Stimulated activated CD8-positive, alpha-beta memory T cell treated with anti-CD3 and anti-CD28 coated beads, Interleukin-15, amount 100 ng/mL, for 1 hour (primary cell): ENCODE data around the gene GPATCH4.
A peak's percentile ranks its signal among the peaks of the same experiment; 100 is the strongest.
"Not testable (repeated sequence)": the region's sequence is repeated elsewhere in the genome, so short reads cannot be mapped to it uniquely, and the experiment has no call there.

Source experiments
- DNase-seq: peaks from one replicate; pipeline ENCODE4 v3.0.0-alpha.2; 2020; ENCODE audit warnings: low read depth

Gene GPATCH4

DNA sequence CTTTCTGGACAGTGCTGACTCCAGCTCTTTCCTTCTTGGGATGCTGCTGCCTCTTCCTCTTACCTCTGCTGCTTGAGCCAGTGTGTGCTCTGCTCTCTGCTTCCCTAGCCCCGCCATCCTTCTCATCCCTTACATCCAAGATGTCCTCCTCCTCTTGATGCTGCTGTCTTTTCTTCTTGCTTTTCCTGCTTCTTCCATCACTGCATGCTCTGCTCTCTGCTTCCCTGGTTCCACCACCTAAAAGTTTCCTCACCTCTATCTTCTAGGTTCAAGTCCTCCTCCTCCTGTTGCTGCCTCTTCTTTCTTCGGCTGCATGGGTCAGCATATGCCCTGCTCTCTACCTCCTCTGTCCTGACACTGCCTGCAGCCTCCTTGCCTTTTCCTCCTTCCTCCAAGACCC is 6.3 kb downstream of the GPATCH4 start:
- no peak for DNase-seq

DNA sequence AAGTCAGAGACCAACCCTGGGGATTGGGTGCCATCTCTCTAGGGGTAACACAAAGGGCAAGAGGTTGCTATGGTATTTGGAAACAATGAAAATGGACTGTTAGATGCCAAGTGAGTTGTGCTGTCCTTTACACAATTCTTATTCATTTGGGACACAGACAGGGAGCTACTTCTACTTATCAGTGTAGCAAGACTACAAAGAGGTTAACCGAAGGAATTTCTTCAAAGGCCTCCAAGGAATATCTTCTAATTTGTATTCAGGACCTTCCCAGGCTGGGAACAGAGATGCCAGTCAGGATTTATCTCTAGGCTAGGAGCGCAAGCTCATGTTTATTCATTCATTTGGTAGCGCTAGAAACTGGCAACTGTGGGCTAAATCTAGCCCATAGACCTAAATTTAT is 7.1 kb downstream of the GPATCH4 start:
- DNase-seq = no peak

DNA sequence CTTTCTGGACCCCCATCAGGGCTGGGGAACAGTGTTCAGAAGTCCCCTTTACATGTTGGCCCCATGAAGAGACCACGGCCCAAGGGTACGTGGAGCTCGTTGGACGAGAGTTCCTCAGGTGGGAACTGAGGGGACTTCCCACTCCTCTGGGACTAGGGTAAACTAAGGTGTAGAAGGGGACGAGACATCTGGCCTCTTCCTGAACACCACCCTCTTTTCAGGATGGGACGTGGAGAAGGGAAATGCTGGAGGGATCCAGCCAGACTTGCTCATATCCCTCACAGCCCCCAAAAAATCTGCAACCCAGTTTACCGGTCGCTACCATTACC is 7.7 kb downstream of the GPATCH4 start:
- DNase-seq = no peak

DNA sequence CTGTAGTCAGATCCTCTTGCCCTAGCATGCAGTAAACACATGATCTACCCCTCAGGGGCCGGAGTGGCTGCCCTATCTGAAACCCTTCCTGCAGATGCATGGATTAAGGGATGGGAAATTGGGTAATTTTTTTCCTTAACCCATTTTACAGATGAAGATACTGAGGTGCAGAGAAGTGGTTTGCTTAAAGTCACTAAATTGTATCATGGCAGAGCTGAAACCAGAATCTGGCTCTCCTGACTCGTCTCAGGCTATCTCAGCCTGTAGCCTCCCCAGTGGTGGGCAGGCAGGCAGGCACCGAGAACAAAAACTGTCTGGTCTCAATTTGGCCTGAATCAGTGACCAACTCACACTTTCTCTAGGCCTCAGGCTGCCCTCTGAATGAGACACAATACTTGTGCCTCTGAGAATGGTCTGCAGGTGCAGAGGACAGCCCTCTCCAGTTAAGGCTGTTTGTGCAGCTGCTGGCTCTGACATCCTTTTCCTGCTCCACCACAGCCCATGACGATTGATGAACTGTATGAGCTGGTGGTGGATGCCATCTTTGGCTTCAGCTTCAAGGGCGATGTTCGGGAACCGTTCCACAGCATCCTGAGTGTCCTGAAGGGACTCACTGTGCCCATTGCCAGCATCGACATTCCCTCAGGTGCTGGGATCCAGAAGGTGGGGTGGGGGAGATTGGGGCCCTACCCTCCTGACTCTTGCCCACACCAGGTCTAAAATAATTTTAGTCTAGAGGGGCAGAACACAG is 8.2 kb downstream of the GPATCH4 start:
- no peak for DNase-seq

DNA sequence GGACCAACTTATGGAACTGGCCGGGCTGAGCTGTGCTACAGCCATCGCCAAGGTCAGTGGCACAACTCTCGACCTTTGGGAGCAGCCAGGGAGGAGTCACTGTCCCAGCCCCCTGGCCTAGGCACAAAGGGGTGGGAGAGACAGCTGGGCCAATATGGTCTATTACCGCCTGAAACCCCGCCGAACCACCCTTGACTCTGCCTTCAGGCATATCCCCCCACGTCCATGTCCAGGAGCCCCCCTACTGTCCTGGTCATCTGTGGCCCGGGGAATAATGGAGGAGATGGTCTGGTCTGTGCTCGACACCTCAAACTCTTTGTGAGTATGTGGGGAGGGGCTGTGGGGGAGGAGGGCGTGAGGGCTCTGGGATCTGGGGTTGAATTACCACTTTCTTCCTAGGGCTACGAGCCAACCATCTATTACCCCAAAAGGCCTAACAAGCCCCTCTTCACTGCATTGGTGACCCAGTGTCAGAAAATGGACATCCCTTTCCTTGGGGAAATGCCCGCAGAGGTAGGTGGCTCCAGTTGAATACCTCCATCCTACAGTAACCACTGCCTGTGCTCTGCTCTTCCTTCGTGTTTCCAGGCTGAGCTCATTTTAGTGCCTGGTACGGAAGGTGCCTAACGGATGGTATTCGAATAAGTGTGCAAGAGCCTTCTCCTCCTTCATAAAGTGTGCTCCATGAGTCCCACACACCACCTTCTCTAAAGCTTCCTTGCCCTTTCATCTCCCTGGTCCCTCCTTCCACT is 8.9 kb downstream of the GPATCH4 start:
- DNase-seq = no peak

DNA sequence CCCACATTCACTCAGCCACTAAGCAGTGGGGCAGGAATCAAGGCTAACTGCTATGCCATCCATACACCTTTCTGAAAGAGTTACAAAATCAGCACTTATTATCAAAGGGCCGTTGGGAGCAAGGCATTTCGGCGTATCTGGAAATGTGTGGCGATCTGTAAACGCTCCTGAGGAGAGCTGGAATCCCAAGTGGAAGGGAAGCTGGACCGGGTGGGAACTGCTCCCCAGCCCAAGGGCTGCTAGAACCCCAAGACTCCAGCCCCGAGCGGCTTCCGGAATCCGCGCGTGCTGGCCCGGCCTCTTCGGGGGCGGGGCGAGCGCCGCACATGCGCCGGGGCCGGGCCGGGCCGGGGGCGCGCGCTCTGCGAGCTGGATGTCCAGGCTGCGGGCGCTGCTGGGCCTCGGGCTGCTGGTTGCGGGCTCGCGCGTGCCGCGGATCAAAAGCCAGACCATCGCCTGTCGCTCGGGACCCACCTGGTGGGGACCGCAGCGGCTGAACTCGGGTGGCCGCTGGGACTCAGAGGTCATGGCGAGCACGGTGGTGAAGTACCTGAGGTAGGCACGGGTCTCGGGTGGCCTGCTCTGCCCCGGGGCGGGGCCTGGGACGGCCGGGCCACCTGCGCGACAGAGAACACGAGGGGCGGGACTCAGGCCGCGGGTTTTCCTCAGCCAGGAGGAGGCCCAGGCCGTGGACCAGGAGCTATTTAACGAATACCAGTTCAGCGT is 9.7 kb downstream of the GPATCH4 start, which contains the start of gene NAXE:
NAXE (plus strand) TSS at position 345 of the 726 bp plus-strand sequence; CDS start at position 374, 29 bp downstream.
- DNase-seq = peak; percentile 38

DNA sequence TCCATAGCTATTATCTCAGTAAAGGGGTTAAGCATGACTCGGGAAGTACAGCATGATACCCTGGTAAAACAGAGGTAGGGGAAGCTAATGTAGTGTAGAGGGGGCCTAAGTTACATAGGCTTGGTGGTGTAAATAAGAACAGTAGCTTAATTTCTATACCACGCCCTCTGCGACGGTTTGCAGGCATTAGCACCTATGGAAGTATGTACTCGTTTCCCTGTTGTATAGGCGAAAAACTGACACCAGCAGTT is 10.2 kb downstream of the GPATCH4 start:
- DNase-seq = no peak

DNA sequence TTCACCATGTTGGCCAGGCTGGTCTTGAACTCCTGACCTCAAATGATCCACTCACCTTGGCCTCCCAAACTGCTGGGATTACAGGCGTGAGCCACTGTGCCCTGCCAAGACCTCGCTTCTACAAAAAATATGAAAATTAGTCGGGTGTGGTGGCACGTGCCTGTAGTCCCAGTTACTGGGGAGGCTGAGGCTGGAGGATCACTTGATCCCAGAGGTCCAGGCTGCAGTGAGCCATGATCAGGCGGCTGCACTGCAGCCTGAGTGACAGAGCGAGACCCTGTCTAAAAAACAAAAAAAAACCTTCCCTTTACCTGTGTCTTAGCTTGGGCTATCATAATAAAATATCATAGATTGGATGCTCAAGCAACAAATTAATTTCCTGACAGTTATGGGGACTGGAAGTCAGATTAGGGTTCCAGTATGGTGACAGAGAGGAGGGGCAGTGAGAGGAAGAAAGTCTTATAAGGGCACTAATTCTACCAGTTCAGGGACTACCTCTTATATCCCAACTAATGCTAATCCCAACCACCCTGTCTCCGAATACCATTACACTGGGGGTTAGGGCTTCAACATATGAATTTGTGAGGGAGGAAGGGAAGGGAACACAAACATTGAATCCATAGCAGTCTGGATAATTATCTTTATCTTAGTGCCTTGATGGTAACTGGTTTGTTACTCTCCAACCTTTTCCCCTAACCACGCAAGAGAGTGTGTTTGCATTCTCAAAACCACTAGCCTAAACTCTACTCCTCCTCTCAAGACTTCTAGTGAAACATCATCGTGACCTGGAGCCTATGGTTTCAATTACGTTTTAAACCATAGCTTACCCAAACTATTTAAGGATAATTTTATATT is 10.7 kb downstream of the GPATCH4 start:
- no peak for DNase-seq

DNA sequence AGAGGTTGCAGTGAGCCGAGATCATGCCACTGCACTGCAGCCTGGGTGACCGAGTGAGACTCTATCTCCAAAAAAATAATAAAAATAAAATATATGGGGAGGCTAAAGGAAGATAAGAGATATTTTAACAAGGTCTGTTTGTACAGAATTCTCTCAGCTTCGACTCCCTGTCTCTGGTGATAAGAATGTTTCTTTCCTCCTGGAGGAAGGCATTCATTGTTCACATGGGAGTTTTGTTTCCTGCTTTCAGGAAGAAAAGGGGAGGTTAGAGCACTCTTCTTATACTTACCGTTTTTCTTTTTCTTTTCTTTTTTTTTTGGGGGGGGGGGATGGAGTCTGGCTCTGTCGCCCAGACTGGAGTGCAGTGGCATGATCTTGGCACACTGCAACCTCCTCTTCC is 11.7 kb downstream of the GPATCH4 start:
- DNase-seq = no peak

DNA sequence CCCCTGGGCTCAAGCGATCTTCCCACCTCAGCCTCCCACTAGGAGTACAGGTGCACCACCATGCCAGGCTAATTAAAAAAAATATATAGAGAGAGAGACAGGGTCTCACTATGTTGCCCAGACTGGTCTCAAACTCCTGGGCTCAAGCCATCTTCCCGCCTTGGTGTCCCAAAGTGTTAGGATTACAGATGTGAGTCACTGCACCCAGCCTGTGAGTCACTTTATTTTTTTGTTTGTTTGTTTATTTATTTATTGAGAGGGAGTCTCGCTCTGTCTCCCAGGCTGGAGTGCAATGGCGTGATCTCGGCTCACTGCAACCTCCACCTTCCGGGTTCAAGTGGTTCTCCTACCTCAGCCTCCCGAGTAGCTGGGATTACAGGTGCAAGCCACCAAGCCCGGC is 13.4 kb downstream of the GPATCH4 start:
- DNase-seq = not testable (repeated sequence)

DNA sequence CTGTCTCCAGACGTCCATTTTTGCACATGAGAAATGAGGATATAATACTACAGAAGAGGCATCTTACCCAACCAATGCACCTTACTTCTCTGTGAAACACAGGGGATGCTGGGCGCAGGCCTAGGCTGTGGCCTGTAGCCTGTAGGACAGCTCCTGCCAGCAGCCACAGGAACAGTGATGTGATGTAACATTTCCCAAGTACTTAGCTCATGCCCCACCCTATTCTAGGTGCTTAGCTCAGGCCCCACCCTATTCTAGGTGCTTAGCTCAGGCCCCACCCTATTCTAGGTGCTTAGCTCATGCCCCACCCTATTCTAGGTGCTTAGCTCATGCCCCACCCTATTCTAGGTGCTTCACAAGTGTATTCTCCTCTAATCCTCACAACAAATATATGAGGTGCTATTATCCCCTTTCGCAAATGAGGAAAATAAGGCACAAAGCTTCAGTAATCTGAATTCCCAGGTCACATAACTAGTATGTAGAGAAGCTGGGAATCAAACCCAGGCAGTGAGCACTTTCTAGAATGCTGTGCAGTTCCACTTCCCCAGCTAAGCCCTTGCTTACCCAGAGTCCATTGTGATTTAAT is 14.3 kb downstream of the GPATCH4 start:
- no peak for DNase-seq

DNA sequence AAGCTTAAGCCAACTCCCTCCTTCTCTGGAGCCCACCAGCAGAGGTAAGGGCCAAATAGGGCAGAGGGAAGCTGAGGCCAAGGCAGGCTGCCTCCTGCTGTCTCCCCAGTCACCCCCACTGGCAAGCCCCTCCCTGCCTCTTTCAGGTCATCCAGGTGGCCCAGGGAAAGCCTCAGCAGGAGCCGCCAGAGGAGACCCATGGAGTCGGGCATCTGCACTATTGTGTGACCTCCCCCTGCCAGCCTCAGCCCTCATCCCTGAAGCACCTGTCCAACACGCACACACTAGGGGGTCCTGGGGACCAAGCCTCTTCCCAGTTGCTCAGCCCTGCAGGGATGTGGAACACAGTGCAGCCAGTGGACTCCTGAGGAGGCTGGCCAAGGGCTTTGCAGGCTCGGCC is 15.0 kb downstream of the GPATCH4 start:
- no peak for DNase-seq

DNA sequence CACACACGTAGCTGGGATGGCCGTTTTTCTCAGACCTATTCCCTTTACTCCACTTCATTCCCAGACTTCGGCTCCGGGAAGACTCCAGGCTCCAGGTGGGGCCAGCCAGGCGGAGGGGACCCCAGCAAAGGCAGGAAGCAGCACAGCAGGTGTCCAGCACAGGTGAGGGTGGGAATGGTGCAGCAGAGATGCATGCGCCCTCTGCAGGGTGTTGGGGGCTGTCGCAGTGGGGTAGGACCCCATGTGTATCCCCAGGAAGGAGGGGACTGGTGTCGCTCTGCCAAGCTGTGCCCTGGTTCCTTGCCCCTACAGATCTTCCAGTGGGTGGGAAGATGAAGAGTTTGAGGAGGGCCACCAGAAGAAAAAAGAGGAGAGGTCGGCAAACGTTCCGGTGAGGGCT is 16.5 kb downstream of the GPATCH4 start:
- DNase-seq = no peak

DNA sequence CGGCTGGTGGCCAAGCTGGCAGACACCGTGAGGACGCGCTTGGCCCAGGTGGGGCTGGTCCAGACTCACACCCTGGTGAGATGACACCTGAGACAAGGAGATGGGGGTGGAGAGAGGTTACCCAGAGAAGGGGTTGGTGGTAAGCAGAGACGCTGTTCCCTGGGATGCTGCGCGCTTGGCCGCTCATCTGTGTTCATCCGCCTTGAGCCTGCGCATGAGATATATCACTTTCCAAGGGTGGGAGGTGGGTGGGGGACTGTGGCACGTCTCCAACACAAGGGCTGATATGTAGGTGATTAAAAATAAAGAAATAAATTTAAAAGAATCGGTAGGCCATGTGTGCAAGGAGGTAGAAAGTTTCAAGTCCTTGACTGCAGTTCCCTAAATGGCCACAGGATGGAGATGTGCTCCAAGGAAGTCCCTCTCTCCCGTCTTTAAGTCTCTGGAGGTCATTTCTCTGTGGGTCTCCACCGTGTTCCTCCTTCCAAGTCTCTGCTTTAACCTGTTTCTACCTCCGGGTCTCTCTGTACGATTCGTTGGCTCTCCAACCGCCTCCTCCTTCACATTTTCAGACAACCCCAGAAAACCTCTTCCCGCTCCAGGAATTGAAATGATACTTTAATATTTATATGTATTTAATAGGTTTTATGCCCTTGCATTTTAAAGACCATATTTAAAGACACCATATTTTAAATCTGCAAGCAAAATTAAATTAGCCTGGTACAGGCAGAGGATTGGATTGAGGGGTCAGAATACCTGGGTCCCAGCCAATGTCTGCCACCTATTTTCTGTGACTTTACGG is 17.3 kb downstream of the GPATCH4 start:
- DNase-seq = peak; percentile 71

DNA sequence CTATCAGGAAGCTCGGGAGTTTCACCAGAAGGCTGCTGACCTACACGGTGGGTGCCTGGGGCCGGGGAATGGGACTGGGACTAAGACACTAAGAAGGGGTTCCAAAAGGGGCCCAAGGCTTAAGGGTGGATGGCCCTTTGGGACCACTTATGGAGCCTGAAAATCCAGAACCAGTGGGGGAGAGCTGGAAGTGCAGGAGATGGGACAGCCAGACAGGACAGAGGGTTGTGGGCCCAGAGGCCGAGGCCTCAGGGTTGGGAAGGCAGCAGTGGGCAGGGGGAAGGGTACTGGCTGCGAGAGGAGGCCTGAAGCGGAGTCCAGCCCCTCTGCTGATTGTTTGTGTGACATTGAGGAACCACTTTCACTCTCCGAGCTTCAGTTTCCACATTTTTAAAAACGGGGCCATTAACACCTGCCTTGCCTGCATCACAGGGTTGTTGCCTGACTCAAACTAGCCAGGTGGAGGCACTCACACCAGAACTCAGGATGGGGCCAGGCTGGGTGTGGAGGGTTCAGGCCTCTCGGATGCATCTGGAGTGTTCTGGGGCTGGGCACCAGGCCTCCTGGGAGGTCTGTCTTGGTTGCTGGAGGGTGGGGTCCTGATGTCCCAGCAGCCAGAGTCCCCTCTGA is 18.8 kb downstream of the GPATCH4 start:
- no peak for DNase-seq

DNA sequence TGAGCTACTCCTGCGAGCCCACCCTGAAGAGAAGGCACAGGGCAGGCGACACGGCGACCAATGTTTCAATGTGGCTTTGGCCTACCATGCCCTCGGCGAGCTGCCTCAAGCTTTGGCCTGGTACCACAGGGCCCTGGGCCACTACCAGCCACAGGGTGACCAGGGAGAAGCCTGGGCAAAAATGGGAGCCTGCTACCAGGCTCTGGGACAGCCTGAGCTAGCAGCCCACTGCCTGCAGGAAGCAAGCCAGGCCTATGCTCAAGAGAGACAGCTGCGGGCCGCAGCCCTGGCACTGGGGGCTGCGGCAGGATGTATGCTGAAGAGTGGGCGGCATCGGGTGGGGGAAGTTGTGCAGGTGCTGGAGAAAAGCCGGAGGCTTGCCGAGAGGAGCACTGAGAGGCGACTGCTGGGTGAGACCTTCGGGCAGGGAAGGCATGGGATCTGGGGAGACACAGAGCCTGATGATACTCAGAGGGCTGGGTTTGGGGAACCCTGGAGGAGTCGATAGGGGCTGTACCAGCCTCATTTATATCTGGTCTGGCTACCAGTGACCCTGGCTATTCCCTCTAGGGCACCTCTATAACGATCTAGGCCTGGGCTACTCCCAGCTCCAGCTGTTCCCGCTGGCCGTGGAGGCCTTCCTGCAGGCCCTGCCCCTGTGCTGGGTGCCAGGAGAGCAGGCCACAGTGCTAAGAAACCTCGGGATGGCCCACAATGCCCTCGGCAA is 19.5 kb downstream of the GPATCH4 start:
- no peak for DNase-seq

DNA sequence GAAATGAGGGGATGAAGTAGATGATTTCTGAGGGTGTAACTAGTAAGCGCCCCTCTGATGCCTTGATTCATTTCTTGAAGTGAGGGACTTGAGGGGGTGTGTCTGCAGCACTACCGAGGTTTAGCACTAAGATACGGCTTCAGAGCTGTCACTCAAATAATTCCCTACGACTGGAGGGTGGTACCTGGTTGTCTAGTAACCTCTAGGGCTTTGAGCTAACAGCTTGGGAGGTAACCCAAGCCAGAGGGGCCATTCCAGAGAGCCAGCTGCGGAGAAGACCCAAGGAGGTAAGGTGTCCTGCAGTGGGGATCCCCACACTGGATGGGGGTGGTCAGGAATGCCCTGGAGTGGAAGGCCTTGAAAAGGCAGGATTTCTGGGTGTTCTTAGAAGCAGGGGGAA is 21.8 kb downstream of the GPATCH4 start, which contains the start of gene TTC24:
TTC24 (plus strand) TSS at position 252 of the 400 bp plus-strand sequence. CDS start 1,642 bp downstream, outside the sequence.
- DNase-seq = no peak

DNA sequence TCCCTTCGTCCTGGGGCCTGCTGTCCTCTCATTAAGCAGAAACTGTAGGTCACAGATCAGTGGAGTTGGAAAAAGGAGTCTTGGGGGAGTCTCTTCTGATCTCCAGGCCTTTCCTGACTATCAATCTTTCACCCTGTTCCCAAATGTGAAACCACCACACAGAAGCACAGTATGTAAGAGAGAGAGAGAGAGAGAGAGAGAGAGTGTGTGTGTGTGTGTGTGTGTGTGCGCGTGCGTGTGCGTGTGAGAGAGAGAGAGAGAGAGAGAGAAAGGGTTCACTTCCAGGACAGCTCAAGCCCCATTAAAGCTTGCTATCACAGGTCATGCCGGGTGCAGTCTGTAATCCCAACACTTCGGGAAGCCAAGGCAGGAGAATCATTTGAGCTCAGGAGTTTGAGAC is 23.2 kb downstream of the GPATCH4 start:
- no peak for DNase-seq

DNA sequence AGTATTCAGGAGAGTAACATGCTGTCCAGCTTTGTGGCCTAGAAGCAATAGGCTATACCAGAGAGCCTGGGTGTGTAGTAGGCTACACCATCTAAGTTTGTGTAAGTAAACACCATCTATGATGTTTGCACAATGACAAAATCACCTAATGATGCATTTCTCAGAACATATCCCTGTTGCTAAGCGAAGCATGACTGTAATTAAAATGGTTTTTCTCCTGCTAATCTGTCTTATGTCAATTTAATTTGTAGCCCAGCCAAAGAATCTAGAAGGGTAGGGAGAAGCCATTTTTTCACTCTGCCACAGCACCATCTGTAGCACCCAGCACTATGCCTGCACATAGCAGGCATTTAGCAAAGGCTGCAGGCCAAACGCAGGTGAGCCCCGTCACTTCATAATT is 23.7 kb downstream of the GPATCH4 start:
- no peak for DNase-seq
